ENCODE results near the gene CTDSPL. TPM values are rescaled to one million over a fixed set of nuclear protein-coding genes. Genes with fewer than 3 reads are reported as not detected.
A peak's percentile ranks its signal among the peaks of the same experiment; 100 is the strongest.

The CTDSPL gene
- total and polyA plus RNA-seq, 2 of the 13 experiments (the other 11 are each of a cell fraction or from before 2014, with no cell fraction given) = 26.1 to 142 TPM

DNA sequence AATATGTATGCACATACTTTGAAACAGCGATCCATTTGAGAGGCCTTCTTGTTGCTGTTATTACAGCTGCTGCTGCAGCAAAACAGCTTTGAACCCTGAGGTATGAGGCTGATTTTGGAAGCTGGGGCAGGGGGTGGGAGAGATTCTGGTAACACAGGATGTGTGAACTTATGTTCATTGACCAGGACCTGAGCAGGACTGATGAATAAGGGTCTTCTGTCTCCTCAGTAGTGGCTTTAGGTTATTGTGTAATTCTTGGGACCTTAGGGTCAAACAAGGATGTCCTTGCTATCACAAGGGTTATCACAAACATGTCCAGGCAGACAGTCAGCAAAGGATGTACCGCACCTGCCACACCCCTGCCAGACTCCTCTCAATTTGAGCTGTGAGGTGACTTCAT is 41.6 kb downstream of the CTDSPL start (continued):
- TF ChIP-seq, protein P1, sequence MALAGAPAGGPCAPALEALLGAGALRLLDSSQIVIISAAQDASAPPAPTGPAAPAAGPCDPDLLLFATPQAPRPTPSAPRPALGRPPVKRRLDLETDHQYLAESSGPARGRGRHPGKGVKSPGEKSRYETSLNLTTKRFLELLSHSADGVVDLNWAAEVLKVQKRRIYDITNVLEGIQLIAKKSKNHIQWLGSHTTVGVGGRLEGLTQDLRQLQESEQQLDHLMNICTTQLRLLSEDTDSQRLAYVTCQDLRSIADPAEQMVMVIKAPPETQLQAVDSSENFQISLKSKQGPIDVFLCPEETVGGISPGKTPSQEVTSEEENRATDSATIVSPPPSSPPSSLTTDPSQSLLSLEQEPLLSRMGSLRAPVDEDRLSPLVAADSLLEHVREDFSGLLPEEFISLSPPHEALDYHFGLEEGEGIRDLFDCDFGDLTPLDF (CRISPR knock-in tag; IDR thresholded peaks at IDR 0.05) = no peak
- TF ChIP-seq, protein P2, sequence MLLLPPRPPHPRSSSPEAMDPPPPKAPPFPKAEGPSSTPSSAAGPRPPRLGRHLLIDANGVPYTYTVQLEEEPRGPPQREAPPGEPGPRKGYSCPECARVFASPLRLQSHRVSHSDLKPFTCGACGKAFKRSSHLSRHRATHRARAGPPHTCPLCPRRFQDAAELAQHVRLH (CRISPR knock-in tag; IDR thresholded peaks at IDR 0.05; ENCODE audit: borderline replicate concordance, low read depth) = no peak
- TF ChIP-seq PLRG1 (conservative IDR thresholded peaks at IDR 0.05) (no peak), ZNF430 (CRISPR knock-in tag; IDR thresholded peaks at IDR 0.05) (no peak), ZFY (CRISPR knock-in tag; IDR thresholded peaks at IDR 0.05) (0 out of 2 replicates have a peak, but pooled peaks have one; percentile 7), HOXA7 (CRISPR knock-in tag; IDR thresholded peaks at IDR 0.05) (no peak), CHCHD3 (CRISPR knock-in tag; IDR thresholded peaks at IDR 0.05) (no peak), ZNF558 (CRISPR knock-in tag; IDR thresholded peaks at IDR 0.05; ENCODE audit: borderline replicate concordance) (no peak), STAG1 (CRISPR knock-in tag; IDR thresholded peaks at IDR 0.05) (no peak), SNAI1 (CRISPR knock-in tag; IDR thresholded peaks at IDR 0.05; ENCODE audit: borderline replicate concordance) (no peak), KMT2A (CRISPR knock-in tag; IDR thresholded peaks at IDR 0.05) (no peak), ZNF605 (CRISPR knock-in tag; IDR thresholded peaks at IDR 0.05) (no peak), ZNF713 (CRISPR knock-in tag; IDR thresholded peaks at IDR 0.05) (no peak), SIN3B (IDR thresholded peaks at IDR 0.05; ENCODE audit: low read length) (no peak), ZSCAN29 (CRISPR knock-in tag; conservative IDR thresholded peaks at IDR 0.05) (0 out of 2 replicates have a peak, but pooled peaks have one; percentile 32), NFE2 (CRISPR knock-in tag; IDR thresholded peaks at IDR 0.05) (no peak)
- TF ChIP-seq, protein P3, sequence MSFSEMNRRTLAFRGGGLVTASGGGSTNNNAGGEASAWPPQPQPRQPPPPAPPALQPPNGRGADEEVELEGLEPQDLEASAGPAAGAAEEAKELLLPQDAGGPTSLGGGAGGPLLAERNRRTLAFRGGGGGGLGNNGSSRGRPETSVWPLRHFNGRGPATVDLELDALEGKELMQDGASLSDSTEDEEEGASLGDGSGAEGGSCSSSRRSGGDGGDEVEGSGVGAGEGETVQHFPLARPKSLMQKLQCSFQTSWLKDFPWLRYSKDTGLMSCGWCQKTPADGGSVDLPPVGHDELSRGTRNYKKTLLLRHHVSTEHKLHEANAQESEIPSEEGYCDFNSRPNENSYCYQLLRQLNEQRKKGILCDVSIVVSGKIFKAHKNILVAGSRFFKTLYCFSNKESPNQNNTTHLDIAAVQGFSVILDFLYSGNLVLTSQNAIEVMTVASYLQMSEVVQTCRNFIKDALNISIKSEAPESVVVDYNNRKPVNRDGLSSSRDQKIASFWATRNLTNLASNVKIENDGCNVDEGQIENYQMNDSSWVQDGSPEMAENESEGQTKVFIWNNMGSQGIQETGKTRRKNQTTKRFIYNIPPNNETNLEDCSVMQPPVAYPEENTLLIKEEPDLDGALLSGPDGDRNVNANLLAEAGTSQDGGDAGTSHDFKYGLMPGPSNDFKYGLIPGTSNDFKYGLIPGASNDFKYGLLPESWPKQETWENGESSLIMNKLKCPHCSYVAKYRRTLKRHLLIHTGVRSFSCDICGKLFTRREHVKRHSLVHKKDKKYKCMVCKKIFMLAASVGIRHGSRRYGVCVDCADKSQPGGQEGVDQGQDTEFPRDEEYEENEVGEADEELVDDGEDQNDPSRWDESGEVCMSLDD (CRISPR knock-in tag; IDR thresholded peaks at IDR 0.05; ENCODE audit: borderline replicate concordance) = no peak
- TF ChIP-seq, protein P4, sequence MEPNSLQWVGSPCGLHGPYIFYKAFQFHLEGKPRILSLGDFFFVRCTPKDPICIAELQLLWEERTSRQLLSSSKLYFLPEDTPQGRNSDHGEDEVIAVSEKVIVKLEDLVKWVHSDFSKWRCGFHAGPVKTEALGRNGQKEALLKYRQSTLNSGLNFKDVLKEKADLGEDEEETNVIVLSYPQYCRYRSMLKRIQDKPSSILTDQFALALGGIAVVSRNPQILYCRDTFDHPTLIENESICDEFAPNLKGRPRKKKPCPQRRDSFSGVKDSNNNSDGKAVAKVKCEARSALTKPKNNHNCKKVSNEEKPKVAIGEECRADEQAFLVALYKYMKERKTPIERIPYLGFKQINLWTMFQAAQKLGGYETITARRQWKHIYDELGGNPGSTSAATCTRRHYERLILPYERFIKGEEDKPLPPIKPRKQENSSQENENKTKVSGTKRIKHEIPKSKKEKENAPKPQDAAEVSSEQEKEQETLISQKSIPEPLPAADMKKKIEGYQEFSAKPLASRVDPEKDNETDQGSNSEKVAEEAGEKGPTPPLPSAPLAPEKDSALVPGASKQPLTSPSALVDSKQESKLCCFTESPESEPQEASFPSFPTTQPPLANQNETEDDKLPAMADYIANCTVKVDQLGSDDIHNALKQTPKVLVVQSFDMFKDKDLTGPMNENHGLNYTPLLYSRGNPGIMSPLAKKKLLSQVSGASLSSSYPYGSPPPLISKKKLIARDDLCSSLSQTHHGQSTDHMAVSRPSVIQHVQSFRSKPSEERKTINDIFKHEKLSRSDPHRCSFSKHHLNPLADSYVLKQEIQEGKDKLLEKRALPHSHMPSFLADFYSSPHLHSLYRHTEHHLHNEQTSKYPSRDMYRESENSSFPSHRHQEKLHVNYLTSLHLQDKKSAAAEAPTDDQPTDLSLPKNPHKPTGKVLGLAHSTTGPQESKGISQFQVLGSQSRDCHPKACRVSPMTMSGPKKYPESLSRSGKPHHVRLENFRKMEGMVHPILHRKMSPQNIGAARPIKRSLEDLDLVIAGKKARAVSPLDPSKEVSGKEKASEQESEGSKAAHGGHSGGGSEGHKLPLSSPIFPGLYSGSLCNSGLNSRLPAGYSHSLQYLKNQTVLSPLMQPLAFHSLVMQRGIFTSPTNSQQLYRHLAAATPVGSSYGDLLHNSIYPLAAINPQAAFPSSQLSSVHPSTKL (CRISPR knock-in tag; IDR thresholded peaks at IDR 0.05) = 0 out of 2 replicates have a peak, but pooled peaks have one; percentile 54
- TF ChIP-seq, protein P5, sequence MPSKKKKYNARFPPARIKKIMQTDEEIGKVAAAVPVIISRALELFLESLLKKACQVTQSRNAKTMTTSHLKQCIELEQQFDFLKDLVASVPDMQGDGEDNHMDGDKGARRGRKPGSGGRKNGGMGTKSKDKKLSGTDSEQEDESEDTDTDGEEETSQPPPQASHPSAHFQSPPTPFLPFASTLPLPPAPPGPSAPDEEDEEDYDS (CRISPR knock-in tag; IDR thresholded peaks at IDR 0.05) = no peak
- TF ChIP-seq, protein P6, sequence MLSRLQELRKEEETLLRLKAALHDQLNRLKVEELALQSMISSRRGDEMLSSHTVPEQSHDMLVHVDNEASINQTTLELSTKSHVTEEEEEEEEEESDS (CRISPR knock-in tag; IDR thresholded peaks at IDR 0.05; ENCODE audit: borderline replicate concordance) = no peak
- TF ChIP-seq, protein P7, sequence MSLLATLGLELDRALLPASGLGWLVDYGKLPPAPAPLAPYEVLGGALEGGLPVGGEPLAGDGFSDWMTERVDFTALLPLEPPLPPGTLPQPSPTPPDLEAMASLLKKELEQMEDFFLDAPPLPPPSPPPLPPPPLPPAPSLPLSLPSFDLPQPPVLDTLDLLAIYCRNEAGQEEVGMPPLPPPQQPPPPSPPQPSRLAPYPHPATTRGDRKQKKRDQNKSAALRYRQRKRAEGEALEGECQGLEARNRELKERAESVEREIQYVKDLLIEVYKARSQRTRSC (CRISPR knock-in tag; IDR thresholded peaks at IDR 0.05; ENCODE audit: low read depth) = no peak

Measured in HepG2 (cell line).